CD14-positive monocyte (primary cell): ENCODE data around the gene RTN4IP1. TPM values are rescaled to one million over a fixed set of nuclear protein-coding genes. Genes with fewer than 3 reads are reported as not detected.

Experiments used
- DNase-seq, 3 donors: peaks; one replicate each; pipeline ENCODE4 v3.0.0-alpha.2; 2011 to 2022
- H2AFZ ChIP-seq: 2 replicates; pipeline ENCODE4 v1.6.0; 2012; ENCODE audit warnings: mild to moderate bottlenecking, low read depth, low read length, inconsistent platforms; ENCODE audit not compliant: insufficient read depth, poor library complexity, severe bottlenecking
- H3K27ac ChIP-seq, 2 donors: 1 replicate in 1 of 2; 2 replicates in 1 of 2; pipeline ENCODE4 v1.5.1; 2012 to 2013; ENCODE audit warnings: low read length in 2 of 2, control low read depth in 1 of 2, inconsistent platforms in 1 of 2, low read depth in 1 of 2, mild to moderate bottlenecking in 1 of 2
- H3K27me3 ChIP-seq, 2 donors: one replicate each; pipeline versions ENCODE4 v1.6.0 to v1.6.1; 2011 to 2013; ENCODE audit warnings: low read length in 2 of 2; ENCODE audit not compliant: control insufficient read depth in 2 of 2, insufficient read depth in 2 of 2
- H3K36me3 ChIP-seq, 2 donors: replicated peaks in 1 of 2; 1 replicate in 1 of 2; 2 replicates in 1 of 2; pipeline versions ENCODE4 v1.5.1 to v1.6.1; 2012 to 2013; ENCODE audit warnings: low read length in 2 of 2, control low read depth in 1 of 2, inconsistent platforms in 1 of 2, mild to moderate bottlenecking in 1 of 2; ENCODE audit not compliant: insufficient read depth in 2 of 2, control insufficient read depth in 1 of 2
- H3K4me1 ChIP-seq, 2 donors: 1 replicate in 1 of 2; 2 replicates in 1 of 2; pipeline versions ENCODE4 v1.5.1 to v1.6.1; 2012 to 2013; ENCODE audit warnings: low read length in 2 of 2, control low read depth in 1 of 2, inconsistent platforms in 1 of 2, mild to moderate bottlenecking in 1 of 2, moderate library complexity in 1 of 2; ENCODE audit not compliant: insufficient read depth in 2 of 2, control insufficient read depth in 1 of 2
- H3K4me2 ChIP-seq: replicated peaks from 2 replicates; pipeline ENCODE3; 2012; ENCODE audit warnings: low read length, moderate library complexity, mild to moderate bottlenecking; ENCODE audit not compliant: poor library complexity, severe bottlenecking; ENCODE audit errors: extremely low read depth
- H3K4me3 ChIP-seq, 3 experiments: fragments of 200-600 bp in 1 of 3; sonication (generic) in 1 of 3; replicated peaks in 1 of 3; 1 replicate in 2 of 3; 2 replicates in 1 of 3; pipeline ENCODE4 v1.5.1; 2011 to 2013; ENCODE audit warnings: low read length in 3 of 3, mild to moderate bottlenecking in 3 of 3, control low read depth in 2 of 3, low read depth in 2 of 3, inconsistent platforms in 1 of 3, moderate library complexity in 1 of 3
- H3K79me2 ChIP-seq: 2 replicates; pipeline ENCODE4 v1.6.0; 2012; ENCODE audit warnings: mild to moderate bottlenecking, control low read depth, inconsistent platforms, low read length, moderate library complexity; ENCODE audit not compliant: insufficient read depth
- H3K9ac ChIP-seq: 2 replicates; pipeline ENCODE4 v1.6.0; 2017; ENCODE audit warnings: low read length, mild to moderate bottlenecking; ENCODE audit not compliant: insufficient read depth, poor library complexity, severe bottlenecking
- H3K9me3 ChIP-seq, 2 donors: replicated peaks in 1 of 2; 1 replicate in 1 of 2; 2 replicates in 1 of 2; pipeline versions ENCODE4 v1.5.1 to v1.6.1; 2012 to 2013; ENCODE audit warnings: low read length in 2 of 2, control low read depth in 1 of 2; ENCODE audit not compliant: control insufficient read depth in 1 of 2, insufficient read depth in 1 of 2
- H4K20me1 ChIP-seq: 2 replicates; pipeline ENCODE4 v1.6.0; 2012; ENCODE audit warnings: mild to moderate bottlenecking, low read length, control low read depth, moderate library complexity; ENCODE audit not compliant: insufficient read depth
- H3K27ac Mint-ChIP-seq, 7 donors: one replicate each; pipeline ENCODE4 v1.8.0; 2020; ENCODE audit warnings: mild to moderate bottlenecking in 7 of 7, mixed read lengths in 7 of 7, moderate library complexity in 6 of 7, inconsistent platforms in 2 of 7
- H3K27me3 Mint-ChIP-seq, 3 donors: one replicate each; pipeline ENCODE4 v1.8.0; 2021 to 2022; ENCODE audit warnings: low read depth in 3 of 3, mild to moderate bottlenecking in 3 of 3, mixed read lengths in 3 of 3, moderate library complexity in 3 of 3, inconsistent platforms in 1 of 3
- H3K36me3 Mint-ChIP-seq, 2 donors: one replicate each; pipeline ENCODE4 v1.8.0; 2020; ENCODE audit warnings: mixed read lengths in 2 of 2, inconsistent platforms in 1 of 2, mild to moderate bottlenecking in 1 of 2
- H3K4me1 Mint-ChIP-seq: one replicate; pipeline ENCODE4 v1.8.0; 2020; ENCODE audit warnings: mild to moderate bottlenecking, mixed read lengths
- H3K4me3 Mint-ChIP-seq, 2 donors: one replicate each; pipeline ENCODE4 v1.8.0; 2020; ENCODE audit warnings: mild to moderate bottlenecking in 2 of 2, mixed read lengths in 2 of 2, moderate library complexity in 1 of 2
- H3K9me3 Mint-ChIP-seq, 7 donors: one replicate each; pipeline ENCODE4 v1.8.0; 2020 to 2022; ENCODE audit warnings: mixed read lengths in 7 of 7, mild to moderate bottlenecking in 6 of 7, moderate library complexity in 6 of 7, inconsistent platforms in 2 of 7
- WGBS: methylation state at CpG from one replicate; pipeline ENCODE4 v1.1.5; 2013; ENCODE audit warnings: missing lambda C conversion rate; ENCODE audit not compliant: insufficient coverage; 5-methylcytosine and 5-hydroxymethylcytosine counted together
- intact Hi-C, 2 donors: fragments of 100-400 bp; cut with micrococcal nuclease; formaldehyde crosslinking; loops; one replicate each; pipeline versions ENCODE4 v1.15.0 to v1.15.1; 2023
- polyA plus RNA-seq, 3 donors: library from polyadenylated mRNA; depleted of rRNA in 1 of 3; unstranded in 2 of 3; stranded (reverse) in 1 of 3; fragments of 300-500 nt in 2 of 3; fragments of >200 nt in 1 of 3; fragmentation: Illumina TruSeq in 2 of 3; gene quantifications; 1 replicate in 2 of 3; 2 replicates in 1 of 3; pipeline ENCODE4 v1.2.3, GENCODE V29; 2012 to 2021
- TF ChIP-seq, protein P1 (sequence below): fragments of 200-600 bp; IDR thresholded peaks from one replicate; pipeline ENCODE4 v1.8.0; 2022; ENCODE audit warnings: antibody characterized with exemption, mild to moderate bottlenecking

Gene RTN4IP1
- polyA plus RNA-seq, 3 donors, result 3.5 to 6.7 (median 4.5) TPM

DNA sequence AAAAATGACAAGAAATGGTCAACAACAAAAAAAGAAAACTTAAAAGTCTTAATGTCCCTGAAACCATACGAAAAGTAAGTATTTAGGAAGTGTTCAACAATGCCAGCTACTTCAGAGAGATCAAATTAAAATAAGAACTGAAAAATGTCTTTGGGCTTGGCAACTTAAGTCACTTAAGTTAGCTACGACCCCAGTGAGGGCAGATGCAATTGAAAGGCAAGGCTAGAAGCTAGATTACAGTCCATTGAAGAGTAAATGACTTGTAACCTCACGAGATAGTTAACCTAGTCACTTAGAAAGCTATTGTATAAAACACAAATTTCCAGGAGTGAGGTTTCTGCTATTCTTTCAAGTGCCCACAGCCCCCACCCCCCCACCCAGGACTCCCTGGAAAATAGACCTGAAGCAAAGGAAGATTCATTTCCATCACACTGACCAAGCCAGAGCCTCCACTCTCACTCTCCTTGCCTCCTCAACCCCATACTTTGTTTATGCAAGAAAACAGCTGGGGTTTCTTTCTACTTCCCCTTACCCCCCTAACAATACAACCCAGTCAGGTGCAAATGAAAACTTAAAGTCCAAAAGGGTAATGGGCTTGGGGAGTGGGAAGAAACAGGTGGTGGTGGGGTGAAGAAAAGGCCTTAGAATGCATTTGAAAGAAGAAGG lies 14.6 kb downstream of the RTN4IP1 start:
- H3K27me3 ChIP-seq, result no peaks in the 10 kb centered on the region
- H2AFZ ChIP-seq, result no peak overlapping the region
- no peaks in the 10 kb centered on the region for H3K9me3 ChIP-seq
- intact Hi-C loops, result no loop called here
- Mint-ChIP-seq H3K4me1 (no peaks in the 10 kb centered on the region), H3K27me3 (no peaks in the 10 kb centered on the region), H3K27ac (no peak overlapping the region), H3K4me3 (no peak overlapping the region), H3K9me3 (no peaks in the 10 kb centered on the region), H3K36me3 (peaks cover 44 to 64% of the 10 kb centered on the region in 2 donors)
- H3K9ac ChIP-seq, result no peak overlapping the region
- no peaks in the 10 kb centered on the region for H3K79me2 ChIP-seq
- H3K4me1 ChIP-seq, result no peaks in the 10 kb centered on the region
- H3K4me3 ChIP-seq, result no peak overlapping the region
- H4K20me1 ChIP-seq, result no peaks in the 10 kb centered on the region
- H3K36me3 ChIP-seq, result peaks cover 12 to 59% of the 10 kb centered on the region in 2 donors
- WGBS, result 100% methylated on average over 1 of the region's 3 CpGs
- no peak for DNase-seq
- TF ChIP-seq, protein P1, sequence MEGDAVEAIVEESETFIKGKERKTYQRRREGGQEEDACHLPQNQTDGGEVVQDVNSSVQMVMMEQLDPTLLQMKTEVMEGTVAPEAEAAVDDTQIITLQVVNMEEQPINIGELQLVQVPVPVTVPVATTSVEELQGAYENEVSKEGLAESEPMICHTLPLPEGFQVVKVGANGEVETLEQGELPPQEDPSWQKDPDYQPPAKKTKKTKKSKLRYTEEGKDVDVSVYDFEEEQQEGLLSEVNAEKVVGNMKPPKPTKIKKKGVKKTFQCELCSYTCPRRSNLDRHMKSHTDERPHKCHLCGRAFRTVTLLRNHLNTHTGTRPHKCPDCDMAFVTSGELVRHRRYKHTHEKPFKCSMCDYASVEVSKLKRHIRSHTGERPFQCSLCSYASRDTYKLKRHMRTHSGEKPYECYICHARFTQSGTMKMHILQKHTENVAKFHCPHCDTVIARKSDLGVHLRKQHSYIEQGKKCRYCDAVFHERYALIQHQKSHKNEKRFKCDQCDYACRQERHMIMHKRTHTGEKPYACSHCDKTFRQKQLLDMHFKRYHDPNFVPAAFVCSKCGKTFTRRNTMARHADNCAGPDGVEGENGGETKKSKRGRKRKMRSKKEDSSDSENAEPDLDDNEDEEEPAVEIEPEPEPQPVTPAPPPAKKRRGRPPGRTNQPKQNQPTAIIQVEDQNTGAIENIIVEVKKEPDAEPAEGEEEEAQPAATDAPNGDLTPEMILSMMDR, result no peak
- no peak overlapping the region for H3K27ac ChIP-seq
- no peak overlapping the region for H3K4me2 ChIP-seq

GRCh38 chr6:106614166-106614565 lies 15.1 kb downstream of the RTN4IP1 start:
- no peaks in the 10 kb centered on the region for H3K4me1 ChIP-seq
- Mint-ChIP-seq H3K27me3 (no peaks in the 10 kb centered on the region), H3K4me1 (no peaks in the 10 kb centered on the region), H3K4me3 (no peak overlapping the region), H3K27ac (no peak overlapping the region), H3K36me3 (peaks cover 47 to 69% of the 10 kb centered on the region in 2 donors), H3K9me3 (no peaks in the 10 kb centered on the region)
- H4K20me1 ChIP-seq, result no peaks in the 10 kb centered on the region
- H3K79me2 ChIP-seq, result no peaks in the 10 kb centered on the region
- peaks cover 12 to 58% of the 10 kb centered on the region in 2 donors for H3K36me3 ChIP-seq
- H3K4me2 ChIP-seq, result no peak overlapping the region
- no peak overlapping the region for H3K27ac ChIP-seq
- H3K9me3 ChIP-seq, result no peaks in the 10 kb centered on the region
- no CpG with 5 or more reads among the region's 1 CpG for WGBS
- DNase-seq, result no peak
- no peak overlapping the region for H2AFZ ChIP-seq
- intact Hi-C loops, result no loop called here
- H3K4me3 ChIP-seq, result no peak overlapping the region
- no peak overlapping the region for H3K9ac ChIP-seq
- TF ChIP-seq, protein P1, result no peak
- H3K27me3 ChIP-seq, result no peaks in the 10 kb centered on the region
